ENCODE measurements around the gene C5orf58.

The C5orf58 gene

DNA sequence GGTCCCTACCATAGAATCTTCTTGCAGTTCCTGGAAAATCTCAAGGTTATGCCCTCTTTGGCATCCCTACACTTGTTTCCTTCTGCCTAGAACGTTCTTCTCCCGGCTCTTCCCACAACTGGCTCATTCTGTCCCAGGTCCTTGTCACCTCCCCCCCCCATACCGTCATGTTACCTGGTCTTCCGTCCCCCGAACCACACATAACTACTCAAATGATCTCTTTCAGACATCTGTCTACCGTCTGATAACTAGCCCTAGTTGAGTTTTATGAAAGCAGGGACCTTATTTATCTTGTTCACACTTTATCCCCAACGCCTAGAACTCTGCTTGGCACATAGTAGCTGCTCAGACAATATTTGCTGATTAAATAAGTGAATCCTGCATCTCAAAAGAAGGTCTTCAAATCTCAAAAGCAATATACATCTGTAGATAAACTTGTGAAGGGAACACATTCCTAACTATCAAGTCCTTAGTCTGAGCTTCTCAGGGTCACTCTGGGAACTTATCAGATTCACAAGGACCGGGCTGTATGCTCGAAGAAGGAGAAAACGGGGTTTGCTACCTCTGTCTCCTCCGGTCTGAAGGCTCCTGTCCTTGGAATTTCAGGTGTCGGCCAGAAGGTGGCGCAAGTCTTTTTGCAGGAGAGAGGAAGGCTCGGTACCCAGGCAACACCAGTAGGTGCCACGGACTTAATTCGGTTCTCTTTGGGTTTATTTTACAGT lies 34.8 kb downstream of the C5orf58 start:
- H3K4me2 ChIP-seq = peak overlapping the region; percentile 29
- no peak overlapping the region for H3K4me3 ChIP-seq
- H3K9me3 ChIP-seq = no peaks in the 10 kb centered on the region
- peaks cover 49% of the 10 kb centered on the region for H3K4me1 ChIP-seq
- peaks cover 88% of the 10 kb centered on the region for H3K36me3 ChIP-seq
- no peak overlapping the region for H3K27ac ChIP-seq
- peak overlapping the region; percentile 16; the same call in 1 of the 2 replicates for H3K9ac ChIP-seq
- no peaks in the 10 kb centered on the region for H3K27me3 ChIP-seq
- no peak for TF ChIP-seq Cebpa-rat (IDR thresholded peaks at IDR 0.05)
- H4K20me1 ChIP-seq = 0 out of 2 replicates have a peak, but pooled peaks cover 5% of the 10 kb centered on the region

DNA sequence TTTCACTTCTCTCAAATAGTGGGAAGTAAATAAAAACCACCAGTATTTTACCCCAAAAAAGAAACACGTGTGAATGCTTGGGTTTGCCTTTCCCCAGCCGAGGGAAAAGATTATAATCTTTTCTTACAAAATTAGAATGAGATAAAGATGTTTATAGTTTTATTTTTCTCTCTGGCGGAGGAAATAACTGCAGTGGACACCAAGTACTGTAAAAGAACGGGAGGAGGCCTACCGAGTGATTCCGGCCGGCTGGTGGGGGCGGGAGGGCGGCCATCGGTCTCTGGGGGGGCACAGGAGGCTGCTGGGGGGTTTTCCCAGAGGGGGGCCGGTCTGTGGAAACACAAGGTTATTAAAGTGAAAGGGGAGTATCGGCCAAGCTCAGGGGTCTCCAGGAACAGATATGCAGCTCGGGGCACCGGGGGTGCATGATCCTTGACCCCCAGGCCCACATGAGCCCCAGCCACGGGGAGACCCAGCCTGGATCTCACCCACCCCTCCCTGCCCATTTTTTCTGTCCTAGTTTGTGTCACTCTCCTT lies 35.4 kb downstream of the C5orf58 start:
- Histone ChIP-seq H3K4me2 (peak overlapping the region; percentile 29), H3K4me3 (no peak overlapping the region), H3K27me3 (no peaks in the 10 kb centered on the region), H4K20me1 (0 out of 2 replicates have a peak, but pooled peaks cover 5% of the 10 kb centered on the region), H3K9me3 (no peaks in the 10 kb centered on the region), H3K9ac (no peak overlapping the region), H3K4me1 (peaks cover 49% of the 10 kb centered on the region), H3K27ac (no peak overlapping the region), H3K36me3 (peaks cover 88% of the 10 kb centered on the region)
- no peak for TF ChIP-seq Cebpa-rat (IDR thresholded peaks at IDR 0.05)

DNA sequence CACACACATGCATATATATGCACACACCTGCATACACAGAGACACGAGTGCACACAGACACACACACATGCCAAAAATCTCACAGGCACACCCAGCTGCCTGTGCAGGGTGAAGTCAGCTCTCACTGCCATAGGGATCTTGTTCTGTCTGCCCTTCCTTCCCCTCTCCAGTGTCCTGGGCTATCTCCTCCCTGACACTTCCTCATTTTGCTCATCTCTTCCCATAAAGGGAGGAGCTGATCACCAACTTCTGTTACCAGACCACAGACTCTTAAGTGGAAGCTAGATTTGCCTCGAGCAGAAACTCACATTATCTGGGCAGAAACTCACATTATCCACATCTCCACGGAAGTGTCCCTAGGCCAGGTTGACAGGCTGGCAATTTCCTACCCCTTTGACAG lies 36.1 kb downstream of the C5orf58 start:
- H3K27ac ChIP-seq = 0 out of 2 replicates have a peak overlapping the region, but pooled peaks have one; percentile 21
- H3K4me2 ChIP-seq = peak overlapping the region; percentile 29
- H3K4me3 ChIP-seq = no peak overlapping the region
- H3K9me3 ChIP-seq = no peaks in the 10 kb centered on the region
- TF ChIP-seq Cebpa-rat (IDR thresholded peaks at IDR 0.05) = no peak
- 0 out of 2 replicates have a peak, but pooled peaks cover 5% of the 10 kb centered on the region for H4K20me1 ChIP-seq
- H3K27me3 ChIP-seq = no peaks in the 10 kb centered on the region
- no peak overlapping the region for H3K9ac ChIP-seq
- H3K36me3 ChIP-seq = peaks cover 88% of the 10 kb centered on the region
- peaks cover 49% of the 10 kb centered on the region for H3K4me1 ChIP-seq

DNA sequence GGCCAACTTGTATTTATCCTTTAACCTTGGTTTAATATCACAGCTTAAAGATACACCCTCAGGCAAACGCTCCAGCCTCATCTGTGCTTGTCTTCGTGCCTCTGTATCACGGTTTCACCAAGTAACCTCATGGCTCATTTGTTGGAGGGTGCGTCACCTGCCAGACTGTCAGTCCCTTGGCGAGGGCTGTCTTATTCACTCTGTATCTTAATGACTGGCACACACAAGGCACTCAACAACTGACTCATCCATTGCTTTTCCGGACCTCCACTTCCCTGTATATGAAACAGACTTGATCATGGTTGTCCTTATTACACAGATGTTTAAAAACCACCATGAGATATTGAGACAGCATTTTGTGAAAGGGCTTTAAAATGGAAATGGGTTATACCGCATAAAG lies 36.8 kb downstream of the C5orf58 start:
- Histone ChIP-seq H3K4me2 (peak overlapping the region; percentile 29; the same call in 1 of the 2 replicates), H3K9me3 (no peaks in the 10 kb centered on the region), H3K27me3 (no peaks in the 10 kb centered on the region)

DNA sequence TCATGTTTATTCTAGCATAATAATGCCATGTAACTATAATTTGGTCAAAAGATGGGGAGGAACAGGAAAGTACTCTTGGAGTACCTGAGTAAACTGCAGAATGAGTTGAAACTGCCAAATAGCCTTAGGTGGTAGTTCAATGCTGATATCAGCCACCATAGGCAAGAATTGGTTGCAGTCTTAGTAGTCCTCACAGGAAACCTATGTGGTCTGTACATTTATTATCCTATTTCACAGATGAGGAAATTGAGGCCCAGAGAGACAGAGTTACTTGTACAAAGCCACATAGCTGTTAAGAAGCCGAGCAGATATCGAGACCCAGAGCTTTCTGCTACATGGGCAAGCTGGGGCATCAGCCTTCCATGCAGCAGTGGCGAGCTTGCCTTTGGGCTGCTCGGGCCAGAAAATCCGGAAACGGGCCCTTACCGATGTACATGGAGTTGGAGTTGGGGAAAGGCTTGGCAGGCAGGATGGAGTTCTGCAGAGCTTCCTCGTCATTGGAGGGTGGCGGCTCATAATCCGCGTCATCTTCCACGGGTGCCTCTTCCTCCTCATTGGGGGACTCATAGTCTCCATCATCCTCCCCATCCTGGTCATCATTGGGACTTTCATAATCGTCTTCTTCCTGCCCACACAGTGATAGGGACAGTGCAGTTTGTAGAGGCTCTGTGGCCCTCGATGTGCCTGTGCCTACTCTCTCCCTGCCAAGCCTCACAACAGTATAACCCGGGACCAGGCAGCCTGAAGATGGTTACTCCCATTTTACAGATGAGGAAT lies 37.7 kb downstream of the C5orf58 start:
- Histone ChIP-seq H3K4me1 (peaks cover 64% of the 10 kb centered on the region), H4K20me1 (peaks cover 10% of the 10 kb centered on the region; the same call in 1 of the 2 replicates), H3K9ac (no peak overlapping the region), H3K4me2 (no peak overlapping the region), H3K36me3 (peaks cover 88% of the 10 kb centered on the region), H3K27me3 (no peaks in the 10 kb centered on the region), H3K9me3 (no peaks in the 10 kb centered on the region), H3K4me3 (no peak overlapping the region), H3K27ac (no peak overlapping the region)
- TF ChIP-seq Cebpa-rat (IDR thresholded peaks at IDR 0.05) = no peak

More for the DNA sequence above, 36.8 kb downstream of the C5orf58 start:
- Histone ChIP-seq H3K4me3 (no peak overlapping the region), H3K36me3 (peaks cover 88% of the 10 kb centered on the region), H3K4me1 (peaks cover 55% of the 10 kb centered on the region), H3K27ac (0 out of 2 replicates have a peak overlapping the region, but pooled peaks have one; percentile 21), H4K20me1 (0 out of 2 replicates have a peak, but pooled peaks cover 5% of the 10 kb centered on the region), H3K9ac (no peak overlapping the region)
- TF ChIP-seq Cebpa-rat (IDR thresholded peaks at IDR 0.05) = no peak

DNA sequence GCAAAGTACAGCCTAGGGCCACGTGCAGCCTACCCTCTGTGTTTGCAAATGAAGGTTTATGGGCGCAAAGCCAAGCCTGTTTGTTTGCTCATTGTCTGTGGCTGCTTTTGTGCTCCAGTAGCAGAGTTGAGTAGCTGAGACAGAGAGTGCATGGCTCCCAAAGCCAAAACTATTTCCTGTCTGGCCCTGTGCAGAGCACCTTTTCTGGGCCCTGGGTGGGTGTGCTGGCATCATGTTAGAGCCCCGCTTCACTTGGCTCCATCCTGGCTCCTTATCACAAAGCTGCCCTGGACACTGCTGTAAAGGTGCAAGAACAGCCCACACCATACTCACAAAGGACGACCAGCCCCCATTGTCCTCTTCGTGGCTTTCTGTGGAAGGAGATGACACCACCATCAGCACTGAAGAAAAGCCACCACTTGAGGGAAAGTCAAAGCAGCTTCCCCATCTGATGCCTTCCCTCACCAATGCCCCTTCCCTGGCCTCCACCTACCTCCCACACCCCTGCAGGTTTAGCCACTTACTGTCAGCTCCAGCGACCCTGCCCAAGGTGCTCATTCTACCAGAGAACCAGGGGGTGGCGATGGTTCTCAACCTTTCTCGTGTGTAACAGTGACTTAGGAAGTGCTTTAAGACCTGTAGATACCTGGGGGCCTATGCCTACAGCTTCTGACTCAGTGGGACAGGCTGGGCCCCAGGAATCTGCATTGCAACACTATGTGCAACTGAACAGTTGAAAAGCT lies 41.4 kb downstream of the C5orf58 start:
- no peak for TF ChIP-seq Cebpa-rat (IDR thresholded peaks at IDR 0.05)
- Histone ChIP-seq H3K4me2 (no peak overlapping the region), H3K4me3 (no peak overlapping the region), H3K27ac (peak overlapping the region; percentile 30; the same call in 1 of the 2 replicates), H3K36me3 (peaks cover 70% of the 10 kb centered on the region), H3K4me1 (peaks cover 62% of the 10 kb centered on the region), H3K9ac (no peak overlapping the region), H4K20me1 (peaks cover 16% of the 10 kb centered on the region; the same call in 1 of the 2 replicates), H3K9me3 (no peaks in the 10 kb centered on the region), H3K27me3 (no peaks in the 10 kb centered on the region)

DNA sequence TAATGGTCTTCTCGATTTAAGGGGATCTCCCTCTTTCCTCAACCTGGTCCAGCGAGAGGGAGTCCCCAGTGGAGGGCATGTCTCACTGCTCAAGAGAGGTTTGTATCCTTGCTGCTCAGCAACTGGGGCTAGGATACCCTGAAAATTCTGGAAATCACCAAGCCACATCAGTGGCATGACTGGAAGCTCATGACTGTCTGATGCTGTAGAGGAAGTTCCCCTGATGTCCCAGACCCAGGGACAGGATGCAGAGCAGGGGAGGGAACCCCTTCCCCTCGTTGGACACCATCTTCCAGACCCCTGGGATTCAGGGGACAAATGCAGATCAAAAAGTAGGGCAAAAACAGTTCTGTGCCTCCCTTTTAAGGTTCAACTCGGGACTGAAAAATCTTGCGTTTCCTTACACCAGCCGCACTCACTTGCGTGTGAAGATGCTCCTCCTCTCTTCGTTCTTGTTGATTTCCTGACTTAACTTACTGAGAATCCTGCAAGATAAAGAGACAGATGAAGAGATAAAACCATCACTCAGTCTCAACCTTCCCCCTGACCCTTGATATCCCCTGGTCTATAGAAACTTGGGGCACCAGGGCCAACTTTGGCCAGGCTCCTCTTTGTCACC lies 42.7 kb downstream of the C5orf58 start:
- H3K4me2 ChIP-seq = peak overlapping the region; percentile 81
- H3K4me3 ChIP-seq = no peak overlapping the region
- H3K27ac ChIP-seq = peak overlapping the region; percentile 62
- H3K27me3 ChIP-seq = no peaks in the 10 kb centered on the region
- peak overlapping the region; percentile 54; the same call in 1 of the 2 replicates for H3K9ac ChIP-seq
- H3K36me3 ChIP-seq = peaks cover 57% of the 10 kb centered on the region
- no peaks in the 10 kb centered on the region for H3K9me3 ChIP-seq
- H4K20me1 ChIP-seq = peaks cover 16% of the 10 kb centered on the region; the same call in 1 of the 2 replicates
- peaks cover 63% of the 10 kb centered on the region for H3K4me1 ChIP-seq
- TF ChIP-seq Cebpa-rat (IDR thresholded peaks at IDR 0.05) = no peak

DNA sequence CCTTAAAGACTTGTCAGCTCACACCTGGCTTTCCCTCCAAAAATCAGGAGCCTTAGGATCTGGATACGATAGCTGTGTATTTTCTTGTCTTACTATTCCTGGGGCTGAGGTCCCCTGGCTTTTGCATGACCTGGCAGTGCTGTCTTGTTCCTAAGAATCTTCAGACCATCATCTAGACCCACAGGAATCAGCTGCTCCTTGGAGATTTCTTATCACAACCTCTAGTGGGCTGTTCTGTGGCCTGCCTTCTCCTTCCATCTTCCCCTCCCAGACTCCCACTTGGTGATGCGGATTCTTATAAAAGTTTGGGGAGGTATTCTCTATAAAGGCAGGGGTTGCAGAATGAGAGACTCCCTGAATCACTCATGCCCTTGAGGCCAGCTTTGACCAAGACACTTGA lies 43.4 kb downstream of the C5orf58 start:
- Histone ChIP-seq H3K4me3 (no peak overlapping the region), H3K4me1 (peaks cover 67% of the 10 kb centered on the region), H3K9me3 (no peaks in the 10 kb centered on the region), H3K36me3 (peaks cover 54% of the 10 kb centered on the region), H3K27me3 (no peaks in the 10 kb centered on the region), H3K27ac (peak overlapping the region; percentile 62), H3K4me2 (peak overlapping the region; percentile 81), H3K9ac (peak overlapping the region; percentile 54; the same call in 1 of the 2 replicates), H4K20me1 (peaks cover 16% of the 10 kb centered on the region; the same call in 1 of the 2 replicates)
- TF ChIP-seq Cebpa-rat (IDR thresholded peaks at IDR 0.05) = no peak

All from BLaER1 (cell line).